ENCODE measurements around the gene SMAD7. TPM values are rescaled to one million over a fixed set of nuclear protein-coding genes. Genes with fewer than 3 reads are reported as not detected.

SMAD7 gene
- total RNA-seq, 2 donors from 2014 or later, result 80.8 to 107 TPM

DNA sequence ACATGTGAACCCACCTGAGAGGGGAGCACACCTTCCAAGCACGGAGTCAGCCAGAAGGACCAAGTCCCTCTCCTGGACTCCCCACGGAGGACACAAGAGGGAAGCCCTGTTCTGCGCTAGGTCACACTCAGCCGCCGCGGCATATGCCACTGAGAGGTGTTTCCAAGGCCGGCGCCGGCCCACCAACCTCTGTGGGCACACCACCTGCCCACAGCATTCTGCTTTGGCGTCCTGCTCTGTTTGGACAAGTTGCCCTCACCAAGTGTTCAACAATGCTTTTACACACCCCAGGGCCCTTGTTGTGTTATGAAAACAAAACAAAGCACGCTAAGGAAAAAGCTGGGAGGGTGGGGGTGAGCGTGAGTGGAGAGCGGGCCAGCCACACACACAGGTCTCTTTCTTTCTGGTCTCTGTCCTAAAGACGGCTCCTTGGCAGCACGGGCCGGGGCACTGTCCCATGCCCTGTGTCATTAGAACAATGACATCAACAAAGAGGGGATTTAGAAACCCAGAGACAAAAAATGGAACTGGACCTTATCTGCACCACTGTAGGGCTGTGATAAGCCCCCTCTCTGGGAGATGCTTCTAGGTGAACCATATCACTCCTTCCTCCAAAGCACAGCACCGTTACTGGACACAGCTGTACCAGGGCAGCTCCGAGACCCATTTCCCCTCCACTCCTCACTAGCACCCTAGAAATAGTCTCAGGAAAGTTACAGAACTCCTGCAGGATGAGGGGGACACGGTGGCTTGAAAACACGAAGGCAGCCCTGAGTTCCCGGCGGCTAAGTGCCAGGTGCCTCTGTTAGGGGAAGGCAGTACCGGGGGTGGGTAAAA, 17.0 kb downstream of the SMAD7 start:
- peak overlapping the region; percentile 62 for H3K4me3 ChIP-seq
- H3K36me3 ChIP-seq, result no peaks in the 10 kb centered on the region
- DNase-seq (ENCODE audit: low spot score), result no peak
- H3K9me3 ChIP-seq, result no peaks in the 10 kb centered on the region
- no peaks in the 10 kb centered on the region for H3K27me3 ChIP-seq (replicated peaks; ENCODE audit: insufficient read depth)
- TF ChIP-seq, protein P1, sequence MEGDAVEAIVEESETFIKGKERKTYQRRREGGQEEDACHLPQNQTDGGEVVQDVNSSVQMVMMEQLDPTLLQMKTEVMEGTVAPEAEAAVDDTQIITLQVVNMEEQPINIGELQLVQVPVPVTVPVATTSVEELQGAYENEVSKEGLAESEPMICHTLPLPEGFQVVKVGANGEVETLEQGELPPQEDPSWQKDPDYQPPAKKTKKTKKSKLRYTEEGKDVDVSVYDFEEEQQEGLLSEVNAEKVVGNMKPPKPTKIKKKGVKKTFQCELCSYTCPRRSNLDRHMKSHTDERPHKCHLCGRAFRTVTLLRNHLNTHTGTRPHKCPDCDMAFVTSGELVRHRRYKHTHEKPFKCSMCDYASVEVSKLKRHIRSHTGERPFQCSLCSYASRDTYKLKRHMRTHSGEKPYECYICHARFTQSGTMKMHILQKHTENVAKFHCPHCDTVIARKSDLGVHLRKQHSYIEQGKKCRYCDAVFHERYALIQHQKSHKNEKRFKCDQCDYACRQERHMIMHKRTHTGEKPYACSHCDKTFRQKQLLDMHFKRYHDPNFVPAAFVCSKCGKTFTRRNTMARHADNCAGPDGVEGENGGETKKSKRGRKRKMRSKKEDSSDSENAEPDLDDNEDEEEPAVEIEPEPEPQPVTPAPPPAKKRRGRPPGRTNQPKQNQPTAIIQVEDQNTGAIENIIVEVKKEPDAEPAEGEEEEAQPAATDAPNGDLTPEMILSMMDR (IDR thresholded peaks at IDR 0.05), result no peak
- peak overlapping the region; percentile 86 to 87 for H3K27ac ChIP-seq
- ATAC-seq (ENCODE audit: insufficient number of reproducible peaks, low FRiP score, low read depth), result no peak
- H3K4me1 ChIP-seq (ENCODE audit: control insufficient read depth in 1 of 2, low read depth in 2 of 2), result peaks cover 85 to 100% of the 10 kb centered on the region in 2 donors

DNA sequence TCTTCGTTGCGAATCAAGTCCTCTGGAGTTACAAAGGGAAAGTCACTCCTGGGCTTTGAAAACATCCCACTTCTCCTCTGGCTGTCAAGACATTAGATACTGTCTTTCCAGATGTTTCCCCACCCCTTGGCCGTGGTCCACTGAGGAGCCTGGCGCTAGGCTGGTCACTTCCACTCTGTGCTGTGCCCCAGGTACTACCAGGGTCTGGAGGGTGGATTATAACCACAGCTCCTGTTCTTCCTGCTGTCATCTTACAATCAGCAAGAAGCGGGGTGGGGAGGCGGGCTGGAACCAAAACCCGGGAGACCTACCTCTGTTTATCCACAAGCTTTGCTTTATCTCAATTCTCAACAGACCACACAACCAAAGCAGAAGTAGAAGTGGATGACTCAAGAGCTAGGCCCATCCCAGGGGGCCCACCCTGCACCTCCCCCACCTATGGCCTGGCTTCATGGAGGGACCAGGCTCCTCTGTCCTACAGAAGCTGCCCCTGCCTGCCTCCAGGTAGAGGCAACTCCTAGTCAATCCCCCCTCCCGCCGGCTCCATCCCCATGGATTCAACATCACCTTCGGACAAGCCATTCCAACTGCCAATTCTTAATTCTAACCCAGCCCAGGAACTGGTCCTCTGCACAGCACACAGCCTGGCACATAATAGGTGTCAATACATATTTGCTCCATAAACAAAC, 17.8 kb downstream of the SMAD7 start:
- H3K27me3 ChIP-seq (replicated peaks; ENCODE audit: insufficient read depth), result no peaks in the 10 kb centered on the region
- peak overlapping the region; percentile 86 to 87 for H3K27ac ChIP-seq
- no peak for DNase-seq (ENCODE audit: low spot score)
- peak overlapping the region; percentile 62 for H3K4me3 ChIP-seq
- no peaks in the 10 kb centered on the region for H3K9me3 ChIP-seq
- no peaks in the 10 kb centered on the region for H3K36me3 ChIP-seq
- peaks cover 85 to 100% of the 10 kb centered on the region in 2 donors for H3K4me1 ChIP-seq (ENCODE audit: control insufficient read depth in 1 of 2, low read depth in 2 of 2)
- TF ChIP-seq, protein P1 (IDR thresholded peaks at IDR 0.05), result no peak
- no peak for ATAC-seq (ENCODE audit: insufficient number of reproducible peaks, low FRiP score, low read depth)

DNA sequence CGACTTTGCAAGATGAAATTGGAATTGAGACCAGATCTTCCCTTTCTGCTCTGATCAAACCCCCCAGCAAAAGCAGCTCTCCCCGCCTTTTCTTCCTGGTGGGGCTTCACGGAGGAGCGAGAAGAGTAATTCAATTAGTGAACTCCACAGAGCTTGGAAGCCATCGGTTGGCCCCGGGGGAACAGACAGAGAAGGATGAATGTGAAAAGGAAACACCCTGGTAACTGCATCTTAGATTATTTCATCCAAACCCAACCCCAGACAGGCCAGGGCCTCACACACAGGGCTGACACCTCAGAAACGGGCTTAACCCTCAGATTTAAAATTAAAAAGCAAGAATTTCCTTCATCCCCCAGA, 18.3 kb downstream of the SMAD7 start:
- peak overlapping the region; percentile 62 for H3K4me3 ChIP-seq
- H3K27ac ChIP-seq, result peak overlapping the region; percentile 86 to 87
- peaks cover 85 to 100% of the 10 kb centered on the region in 2 donors for H3K4me1 ChIP-seq (ENCODE audit: control insufficient read depth in 1 of 2, low read depth in 2 of 2)
- ATAC-seq (ENCODE audit: insufficient number of reproducible peaks, low FRiP score, low read depth) (no peak), DNase-seq (ENCODE audit: low spot score) (no peak)
- no peaks in the 10 kb centered on the region for H3K36me3 ChIP-seq
- H3K9me3 ChIP-seq, result no peaks in the 10 kb centered on the region
- TF ChIP-seq, protein P1 (IDR thresholded peaks at IDR 0.05), result no peak
- H3K27me3 ChIP-seq (replicated peaks; ENCODE audit: insufficient read depth), result no peaks in the 10 kb centered on the region

DNA sequence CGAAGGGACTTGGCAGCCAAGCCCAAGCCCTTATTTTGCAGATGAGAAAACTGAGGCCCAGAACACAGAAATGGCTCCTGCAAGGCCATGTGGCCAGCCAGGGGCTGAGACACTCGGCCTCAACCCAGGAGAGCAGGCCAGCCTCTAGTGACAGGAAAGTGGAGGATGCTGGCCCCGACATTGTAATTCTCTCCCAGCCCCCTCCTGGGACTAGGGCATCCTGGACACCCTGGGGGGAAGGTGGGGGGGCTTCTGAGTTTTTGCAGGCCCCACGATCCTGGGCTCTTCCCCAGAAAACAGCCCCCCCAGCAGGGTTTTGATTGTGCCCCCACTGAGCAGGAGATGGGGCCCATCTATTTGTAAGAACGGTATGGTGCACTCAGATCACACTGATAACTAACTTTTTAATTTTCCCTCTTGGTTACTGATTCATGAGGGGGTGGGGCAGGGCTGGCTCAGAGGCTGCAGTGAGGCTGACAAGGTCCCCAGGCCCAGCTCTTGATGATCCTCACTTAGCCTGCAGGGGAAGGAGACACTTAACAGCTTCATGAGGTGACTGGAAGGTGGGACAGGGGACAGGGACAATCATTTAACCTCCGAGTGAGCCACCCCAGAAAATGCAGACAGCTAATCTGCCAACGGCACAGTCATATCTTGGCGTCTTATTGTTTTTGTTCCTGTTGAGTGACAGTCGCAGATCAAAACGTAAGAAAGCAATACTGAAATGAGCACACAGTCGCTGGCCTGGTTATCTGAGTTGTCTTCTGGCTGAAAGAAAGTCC, 18.9 kb downstream of the SMAD7 start:
- peaks cover 89 to 100% of the 10 kb centered on the region in 2 donors for H3K4me1 ChIP-seq (ENCODE audit: control insufficient read depth in 1 of 2, low read depth in 2 of 2)
- TF ChIP-seq, protein P1 (IDR thresholded peaks at IDR 0.05), result peak; percentile 7
- ATAC-seq (ENCODE audit: insufficient number of reproducible peaks, low FRiP score, low read depth) (no peak), DNase-seq (ENCODE audit: low spot score) (no peak)
- H3K27me3 ChIP-seq (replicated peaks; ENCODE audit: insufficient read depth), result no peaks in the 10 kb centered on the region
- no peaks in the 10 kb centered on the region for H3K9me3 ChIP-seq
- peak overlapping the region; percentile 86 to 87 for H3K27ac ChIP-seq
- peak overlapping the region; percentile 62 for H3K4me3 ChIP-seq
- no peaks in the 10 kb centered on the region for H3K36me3 ChIP-seq

DNA sequence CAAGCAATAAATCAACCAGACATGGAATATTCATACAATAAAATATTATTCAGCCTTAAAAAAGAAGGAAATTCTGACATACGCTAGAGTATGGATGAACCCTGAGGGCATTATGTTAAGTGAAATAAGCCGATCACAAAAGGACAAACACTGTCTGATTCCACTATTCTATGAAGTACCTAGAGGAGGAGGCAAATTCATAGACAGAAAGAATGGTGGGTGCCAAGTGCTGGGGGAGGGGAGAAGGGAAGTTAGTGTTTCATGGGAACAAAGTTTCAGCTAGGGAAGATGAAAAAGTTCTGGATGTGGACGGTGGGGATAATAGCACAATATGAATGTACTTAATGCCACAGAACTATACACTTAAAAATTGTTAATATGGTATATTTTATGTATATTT, 19.8 kb downstream of the SMAD7 start:
- H3K36me3 ChIP-seq, result no peaks in the 10 kb centered on the region
- no peak for ATAC-seq (ENCODE audit: insufficient number of reproducible peaks, low FRiP score, low read depth)
- H3K4me1 ChIP-seq (ENCODE audit: control insufficient read depth in 1 of 2, low read depth in 2 of 2), result peaks cover 91 to 100% of the 10 kb centered on the region in 2 donors
- H3K4me3 ChIP-seq, result peak overlapping the region; percentile 51
- no peaks in the 10 kb centered on the region for H3K27me3 ChIP-seq (replicated peaks; ENCODE audit: insufficient read depth)
- TF ChIP-seq, protein P1 (IDR thresholded peaks at IDR 0.05), result no peak
- no peak for DNase-seq (ENCODE audit: low spot score)
- no peaks in the 10 kb centered on the region for H3K9me3 ChIP-seq
- peak overlapping the region; percentile 86 to 87 for H3K27ac ChIP-seq

All from thoracic aorta (tissue), 2 donors.